HG02623 (cell line): ENCODE measurements around the gene NAAA.
"Not testable (repeated sequence)": the region's sequence is repeated elsewhere in the genome, so short reads cannot be mapped to it uniquely, and the experiment has no call there.

ENCODE experiments used
- ATAC-seq: cut with Tn5 transposase; IDR thresholded peaks from one replicate; pipeline ENCODE4 v1.9.1; 2021; ENCODE audit warnings: moderate library complexity; ENCODE audit not compliant: unreplicated experiment

NAAA gene

GRCh38 chr4:75940692-75941253 is at the start of gene NAAA:
NAAA (minus strand) TSS chr4:75941013; CDS start chr4:75940949, 64 bp downstream.
- ATAC-seq, result peak; percentile 79

- ATAC-seq, result no peak
These were observed 49.2 kb upstream of the NAAA start for GRCh38 chr4:75989846-75990528.

- ATAC-seq, result no peak
These were observed 44.3 kb upstream of the NAAA start for GRCh38 chr4:75985116-75985515.

GRCh38 chr4:75980576-75980975 is 39.8 kb upstream of the NAAA start:
- no peak for ATAC-seq

- ATAC-seq, result no peak
These were observed 35.4 kb upstream of the NAAA start for GRCh38 chr4:75976177-75976576.

- no peak for ATAC-seq
These were observed 33.0 kb upstream of the NAAA start for GRCh38 chr4:75973766-75974165.

GRCh38 chr4:75968084-75968483 is 27.3 kb upstream of the NAAA start:
- no peak for ATAC-seq

GRCh38 chr4:75963558-75963957 is 22.7 kb upstream of the NAAA start:
- ATAC-seq, result no peak

GRCh38 chr4:75962072-75962471 is 21.3 kb upstream of the NAAA start:
- ATAC-seq, result not testable (repeated sequence)

- ATAC-seq, result not testable (repeated sequence)
These were observed 17.7 kb upstream of the NAAA start for GRCh38 chr4:75958546-75958945.

GRCh38 chr4:75954811-75955210 is 14.0 kb upstream of the NAAA start:
- not testable (repeated sequence) for ATAC-seq

GRCh38 chr4:75953509-75953908 is 12.7 kb upstream of the NAAA start:
- no peak for ATAC-seq

GRCh38 chr4:75950213-75950815 is 9.5 kb upstream of the NAAA start:
- no peak for ATAC-seq

GRCh38 chr4:75948822-75949444 is 8.1 kb upstream of the NAAA start:
- ATAC-seq, result peak; percentile 85

GRCh38 chr4:75939890-75940691 is 722 bp downstream of the NAAA start:
- ATAC-seq, result peak; percentile 58

GRCh38 chr4:75935628-75936027 is 5.2 kb downstream of the NAAA start:
- ATAC-seq, result no peak

- ATAC-seq, result no peak
These were observed 10.7 kb downstream of the NAAA start for GRCh38 chr4:75930152-75930551.

GRCh38 chr4:75924916-75925315 is 15.9 kb downstream of the NAAA start:
- not testable (repeated sequence) for ATAC-seq

GRCh38 chr4:75924309-75924827 is 16.4 kb downstream of the NAAA start:
- no peak for ATAC-seq

- ATAC-seq, result no peak
These were observed 18.2 kb downstream of the NAAA start for GRCh38 chr4:75922588-75922987.

GRCh38 chr4:75921910-75922309 is 18.9 kb downstream of the NAAA start:
- ATAC-seq, result no peak
